T-helper 9 cell (primary cell): ENCODE data around the gene RPS27.
"Not testable (repeated sequence)": the region's sequence is repeated elsewhere in the genome, so short reads cannot be mapped to it uniquely, and the experiment has no call there.

Experiments used
- DNase-seq: peaks from one replicate; pipeline ENCODE4 v3.0.0-alpha.2; 2020

Gene RPS27

GRCh38 chr1:153985941-153986761 is 4.4 kb upstream of the RPS27 start, which contains the start of gene RAB13:
RAB13 (minus strand) TSS chr1:153986339; CDS start chr1:153986236, 103 bp downstream.
- DNase-seq, result no peak

GRCh38 chr1:153987621-153988020 is 2.9 kb upstream of the RPS27 start:
- no peak for DNase-seq

- no peak for DNase-seq
Measured at GRCh38 chr1:153991151-153991630, 629 bp downstream of the RPS27 start.

- DNase-seq, result no peak
Measured at GRCh38 chr1:153991806-153992205, 1.2 kb downstream of the RPS27 start.

GRCh38 chr1:153995202-153995601 is 4.6 kb downstream of the RPS27 start:
- DNase-seq, result no peak

GRCh38 chr1:153995640-153996039 is 5.1 kb downstream of the RPS27 start:
- DNase-seq, result no peak

- DNase-seq, result not testable (repeated sequence)
Measured at GRCh38 chr1:153996882-153997281, 6.3 kb downstream of the RPS27 start.

- no peak for DNase-seq
Measured at GRCh38 chr1:154000420-154000819, 9.9 kb downstream of the RPS27 start.

- no peak for DNase-seq
Measured at GRCh38 chr1:154006136-154006535, 15.6 kb downstream of the RPS27 start.

GRCh38 chr1:154012129-154012528 is 21.6 kb downstream of the RPS27 start:
- no peak for DNase-seq

GRCh38 chr1:154012543-154012942 is 22.0 kb downstream of the RPS27 start:
- DNase-seq, result not testable (repeated sequence)

GRCh38 chr1:154014154-154014907 is 23.8 kb downstream of the RPS27 start:
- no peak for DNase-seq

- no peak for DNase-seq
Measured at GRCh38 chr1:154019269-154019668, 28.7 kb downstream of the RPS27 start.

GRCh38 chr1:154019940-154020339 is 29.4 kb downstream of the RPS27 start:
- no peak for DNase-seq

GRCh38 chr1:154033697-154034096 is 43.1 kb downstream of the RPS27 start:
- DNase-seq, result not testable (repeated sequence)
